ENCODE measurements around the gene MRPL52. TPM values are rescaled to one million over a fixed set of nuclear protein-coding genes. Genes with fewer than 3 reads are reported as not detected.
A peak's percentile ranks its signal among the peaks of the same experiment; 100 is the strongest.

The MRPL52 gene
- total and polyA plus RNA-seq, 2 of the 13 experiments (the other 11 are each of a cell fraction or from before 2014, with no cell fraction given), result 118 to 329 TPM

GRCh38 chr14:22854963-22855724 is 25.5 kb downstream of the MRPL52 start (continued):
- TF ChIP-seq GLI4 (CRISPR knock-in tag; IDR thresholded peaks at IDR 0.05; ENCODE audit: borderline replicate concordance) (no peak), ZNF430 (CRISPR knock-in tag; IDR thresholded peaks at IDR 0.05) (no peak), ZNF691 (CRISPR knock-in tag; IDR thresholded peaks at IDR 0.05; ENCODE audit: borderline replicate concordance, low read depth) (no peak), HOMEZ (CRISPR knock-in tag; IDR thresholded peaks at IDR 0.05; ENCODE audit: low read depth) (no peak), SP5 (CRISPR knock-in tag; IDR thresholded peaks at IDR 0.05; ENCODE audit: borderline replicate concordance, low read depth) (no peak), ZNF276 (CRISPR knock-in tag; IDR thresholded peaks at IDR 0.05; ENCODE audit: low read depth) (no peak), ZNF101 (CRISPR knock-in tag; IDR thresholded peaks at IDR 0.05; ENCODE audit: borderline replicate concordance, low read depth) (no peak), ZNF232 (CRISPR knock-in tag; IDR thresholded peaks at IDR 0.05; ENCODE audit: borderline replicate concordance) (no peak), ZNF687 (CRISPR knock-in tag; IDR thresholded peaks at IDR 0.05) (no peak), ZNF10 (CRISPR knock-in tag; IDR thresholded peaks at IDR 0.05; ENCODE audit: borderline replicate concordance, low read depth) (no peak), TEF (CRISPR knock-in tag; IDR thresholded peaks at IDR 0.05) (no peak), ZBTB10 (CRISPR knock-in tag; IDR thresholded peaks at IDR 0.05; ENCODE audit: borderline replicate concordance) (0 out of 2 replicates have a peak, but pooled peaks have one; percentile 34), TFAP4 (IDR thresholded peaks at IDR 0.05; ENCODE audit: borderline replicate concordance, low read depth) (no peak), HMGA1 (CRISPR knock-in tag; conservative IDR thresholded peaks at IDR 0.05) (no peak)

Measured in HepG2 (cell line).